ENCODE measurements around the gene CCDC136.

The CCDC136 gene

GRCh38 chr7:128767475-128768110, 24.2 kb upstream of the CCDC136 start:
- H3K27ac ChIP-seq: no peak overlapping the region
- TF ChIP-seq CTCF (IDR thresholded peaks at IDR 0.05) (no peak), ZFX (IDR thresholded peaks at IDR 0.05; ENCODE audit: borderline replicate concordance) (no peak)

- TF ChIP-seq CTCF (IDR thresholded peaks at IDR 0.05): no peak
- no peak for TF ChIP-seq ZFX (IDR thresholded peaks at IDR 0.05; ENCODE audit: borderline replicate concordance)
- H3K27ac ChIP-seq: peak overlapping the region; percentile 4; the same call in 1 of the 2 replicates
Measured at GRCh38 chr7:128770233-128770632, 21.5 kb upstream of the CCDC136 start.

GRCh38 chr7:128773604-128774003, 18.2 kb upstream of the CCDC136 start:
- TF ChIP-seq ZFX (IDR thresholded peaks at IDR 0.05; ENCODE audit: borderline replicate concordance): no peak
- TF ChIP-seq CTCF (IDR thresholded peaks at IDR 0.05): no peak
- H3K27ac ChIP-seq: no peak overlapping the region

GRCh38 chr7:128774029-128774689, 17.6 kb upstream of the CCDC136 start:
- no peak for TF ChIP-seq CTCF (IDR thresholded peaks at IDR 0.05)
- H3K27ac ChIP-seq: no peak overlapping the region

DNA sequence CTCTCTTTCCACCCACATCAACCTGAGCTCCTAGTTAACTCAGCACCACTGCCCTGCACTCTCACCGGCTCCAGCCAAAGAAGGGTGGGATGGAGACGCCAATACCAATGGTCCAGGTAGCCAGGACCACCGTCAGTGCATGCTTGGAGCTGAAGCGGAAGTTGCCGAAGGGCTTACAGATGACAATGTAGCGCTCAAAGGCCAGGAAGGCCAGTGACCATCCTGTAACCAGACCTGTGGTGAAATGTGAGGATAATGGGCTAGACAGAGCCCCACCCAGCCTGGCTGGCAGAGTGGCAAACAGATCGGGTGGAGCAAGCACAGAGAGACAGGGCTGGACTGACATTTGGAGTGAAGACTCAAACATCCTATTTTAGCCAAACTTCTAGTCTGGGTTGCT, 16.8 kb upstream of the CCDC136 start:
- TF ChIP-seq ZFX (IDR thresholded peaks at IDR 0.05; ENCODE audit: borderline replicate concordance) (no peak), CTCF (IDR thresholded peaks at IDR 0.05) (no peak)
- no peak overlapping the region for H3K27ac ChIP-seq

DNA sequence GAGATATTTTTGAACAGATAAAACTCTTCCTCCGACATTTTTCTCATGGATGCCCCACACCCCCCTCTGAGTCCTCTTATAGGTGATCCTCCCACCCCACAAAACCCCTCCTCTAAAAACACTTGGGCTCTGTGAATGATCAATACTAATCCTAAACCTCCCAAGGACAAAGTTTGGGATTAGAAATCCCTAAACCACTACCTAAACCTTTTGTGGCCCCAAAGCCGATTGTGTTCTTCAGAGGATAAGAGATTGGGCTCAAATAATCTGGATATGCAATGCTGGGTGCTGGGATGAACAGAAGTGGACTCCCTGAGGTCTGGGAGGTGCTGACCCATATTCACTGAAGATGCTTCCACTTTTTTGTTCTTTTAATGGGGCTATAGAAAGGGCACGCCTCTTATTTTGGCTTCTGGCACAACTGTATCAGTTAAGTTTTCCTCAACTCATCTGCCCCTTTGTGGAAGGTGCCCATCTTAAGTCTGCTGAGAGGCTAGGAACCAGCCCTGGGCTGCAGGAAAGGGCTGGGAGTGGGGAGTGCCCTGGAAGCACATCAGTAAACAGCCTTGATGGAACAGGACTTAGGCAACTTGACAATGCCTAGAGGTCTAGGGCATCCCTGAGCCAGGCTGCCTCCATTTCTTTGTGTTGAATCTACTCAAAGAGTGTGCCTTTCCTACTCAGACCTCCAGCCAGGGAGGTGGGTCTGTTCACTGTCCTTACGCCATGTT, 15.9 kb upstream of the CCDC136 start, which contains the start of gene OPN1SW:
Gene OPN1SW (minus strand): TSS at position 51 of the 731 bp plus-strand sequence. CDS start 13 bp downstream, at position 38.
- H3K27ac ChIP-seq: no peak within 1 kb of the TSS
- no peak for TF ChIP-seq CTCF (IDR thresholded peaks at IDR 0.05)
- TF ChIP-seq ZFX (IDR thresholded peaks at IDR 0.05; ENCODE audit: borderline replicate concordance): no peak

All from 22Rv1 (cell line).